ENCODE data around the gene SRL.

DNA sequence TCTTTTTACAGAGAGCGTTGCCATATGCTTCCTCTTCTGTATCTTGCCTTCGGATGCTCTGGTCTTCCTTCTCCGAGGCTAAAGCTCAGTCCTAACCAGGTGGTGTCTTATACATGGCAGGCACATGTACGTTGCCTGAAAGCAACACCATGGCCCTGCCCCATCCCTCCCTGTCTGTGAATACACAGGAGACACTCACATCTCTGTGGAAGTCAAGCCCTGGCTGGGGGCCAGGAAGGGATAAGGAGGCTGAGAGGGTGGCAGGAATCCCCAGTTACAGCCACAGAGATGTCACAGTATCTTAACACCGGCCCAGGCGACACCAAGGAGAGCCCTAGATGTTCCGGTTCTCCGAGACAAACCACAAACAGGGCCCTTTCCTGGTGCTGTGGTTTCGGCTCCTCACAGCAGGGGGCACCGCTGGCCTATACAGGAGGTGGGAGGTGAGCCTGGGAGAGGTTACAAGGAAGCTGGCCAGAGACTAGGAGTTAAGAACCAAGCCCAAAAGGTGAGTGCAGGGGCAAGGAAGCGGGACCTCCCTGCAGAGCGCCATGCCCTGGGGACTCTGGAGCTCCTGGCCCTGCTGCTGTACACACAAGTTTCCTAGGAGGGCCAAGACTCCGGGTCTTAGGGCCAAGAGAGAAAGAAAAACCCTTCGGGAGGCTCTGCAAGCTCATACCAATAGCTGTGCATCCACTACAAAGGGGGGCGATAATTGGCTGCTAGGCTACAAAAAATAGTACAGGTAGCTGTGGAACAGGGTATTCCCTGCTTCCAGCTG, 41.7 kb downstream of the SRL start:
- TF ChIP-seq RAD21 (conservative IDR thresholded peaks at IDR 0.05), result peak; percentile 38
- TF ChIP-seq, protein P1, sequence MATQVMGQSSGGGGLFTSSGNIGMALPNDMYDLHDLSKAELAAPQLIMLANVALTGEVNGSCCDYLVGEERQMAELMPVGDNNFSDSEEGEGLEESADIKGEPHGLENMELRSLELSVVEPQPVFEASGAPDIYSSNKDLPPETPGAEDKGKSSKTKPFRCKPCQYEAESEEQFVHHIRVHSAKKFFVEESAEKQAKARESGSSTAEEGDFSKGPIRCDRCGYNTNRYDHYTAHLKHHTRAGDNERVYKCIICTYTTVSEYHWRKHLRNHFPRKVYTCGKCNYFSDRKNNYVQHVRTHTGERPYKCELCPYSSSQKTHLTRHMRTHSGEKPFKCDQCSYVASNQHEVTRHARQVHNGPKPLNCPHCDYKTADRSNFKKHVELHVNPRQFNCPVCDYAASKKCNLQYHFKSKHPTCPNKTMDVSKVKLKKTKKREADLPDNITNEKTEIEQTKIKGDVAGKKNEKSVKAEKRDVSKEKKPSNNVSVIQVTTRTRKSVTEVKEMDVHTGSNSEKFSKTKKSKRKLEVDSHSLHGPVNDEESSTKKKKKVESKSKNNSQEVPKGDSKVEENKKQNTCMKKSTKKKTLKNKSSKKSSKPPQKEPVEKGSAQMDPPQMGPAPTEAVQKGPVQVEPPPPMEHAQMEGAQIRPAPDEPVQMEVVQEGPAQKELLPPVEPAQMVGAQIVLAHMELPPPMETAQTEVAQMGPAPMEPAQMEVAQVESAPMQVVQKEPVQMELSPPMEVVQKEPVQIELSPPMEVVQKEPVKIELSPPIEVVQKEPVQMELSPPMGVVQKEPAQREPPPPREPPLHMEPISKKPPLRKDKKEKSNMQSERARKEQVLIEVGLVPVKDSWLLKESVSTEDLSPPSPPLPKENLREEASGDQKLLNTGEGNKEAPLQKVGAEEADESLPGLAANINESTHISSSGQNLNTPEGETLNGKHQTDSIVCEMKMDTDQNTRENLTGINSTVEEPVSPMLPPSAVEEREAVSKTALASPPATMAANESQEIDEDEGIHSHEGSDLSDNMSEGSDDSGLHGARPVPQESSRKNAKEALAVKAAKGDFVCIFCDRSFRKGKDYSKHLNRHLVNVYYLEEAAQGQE (IDR thresholded peaks at IDR 0.05; ENCODE audit: borderline replicate concordance), result no peak
- TF ChIP-seq, protein P2, sequence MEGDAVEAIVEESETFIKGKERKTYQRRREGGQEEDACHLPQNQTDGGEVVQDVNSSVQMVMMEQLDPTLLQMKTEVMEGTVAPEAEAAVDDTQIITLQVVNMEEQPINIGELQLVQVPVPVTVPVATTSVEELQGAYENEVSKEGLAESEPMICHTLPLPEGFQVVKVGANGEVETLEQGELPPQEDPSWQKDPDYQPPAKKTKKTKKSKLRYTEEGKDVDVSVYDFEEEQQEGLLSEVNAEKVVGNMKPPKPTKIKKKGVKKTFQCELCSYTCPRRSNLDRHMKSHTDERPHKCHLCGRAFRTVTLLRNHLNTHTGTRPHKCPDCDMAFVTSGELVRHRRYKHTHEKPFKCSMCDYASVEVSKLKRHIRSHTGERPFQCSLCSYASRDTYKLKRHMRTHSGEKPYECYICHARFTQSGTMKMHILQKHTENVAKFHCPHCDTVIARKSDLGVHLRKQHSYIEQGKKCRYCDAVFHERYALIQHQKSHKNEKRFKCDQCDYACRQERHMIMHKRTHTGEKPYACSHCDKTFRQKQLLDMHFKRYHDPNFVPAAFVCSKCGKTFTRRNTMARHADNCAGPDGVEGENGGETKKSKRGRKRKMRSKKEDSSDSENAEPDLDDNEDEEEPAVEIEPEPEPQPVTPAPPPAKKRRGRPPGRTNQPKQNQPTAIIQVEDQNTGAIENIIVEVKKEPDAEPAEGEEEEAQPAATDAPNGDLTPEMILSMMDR (IDR thresholded peaks at IDR 0.05; ENCODE audit: poor library complexity, severe bottlenecking), result no peak
- no peak for TF ChIP-seq EZH2 (IDR thresholded peaks at IDR 0.05; ENCODE audit: borderline replicate concordance, insufficient read depth, low read length, poor library complexity, severe bottlenecking)
- no peak for TF ChIP-seq MXI1 (conservative IDR thresholded peaks at IDR 0.05; ENCODE audit: poor library complexity, severe bottlenecking)
